ENCODE measurements around the gene CORO1A.
"Not testable (repeated sequence)": the region's sequence is repeated elsewhere in the genome, so short reads cannot be mapped to it uniquely, and the experiment has no call there.

Gene CORO1A

GRCh38 chr16:30151091-30151490 lies 32.3 kb upstream of the CORO1A start:
- TF ChIP-seq ZC3H10 (CRISPR knock-in tag; IDR thresholded peaks at IDR 0.05) = no peak

GRCh38 chr16:30152517-30152916 lies 30.9 kb upstream of the CORO1A start:
- TF ChIP-seq TOX (CRISPR knock-in tag; IDR thresholded peaks at IDR 0.05; ENCODE audit: borderline replicate concordance) = no peak
- no peak for ATAC-seq

More at GRCh38 chr16:30151091-30151490, 32.3 kb upstream of the CORO1A start:
- no peak for ATAC-seq

GRCh38 chr16:30155188-30155587 lies 28.2 kb upstream of the CORO1A start:
- ATAC-seq = no peak
- TF ChIP-seq ZFP30 (CRISPR knock-in tag; IDR thresholded peaks at IDR 0.05) = no peak
- TF ChIP-seq ZC3H10 (CRISPR knock-in tag; IDR thresholded peaks at IDR 0.05) = no peak
- TF ChIP-seq TCF4 (CRISPR knock-in tag; IDR thresholded peaks at IDR 0.05; ENCODE audit: borderline replicate concordance) = no peak
- TF ChIP-seq RARB (CRISPR knock-in tag; IDR thresholded peaks at IDR 0.05) = no peak
- no peak for TF ChIP-seq ISL1 (CRISPR knock-in tag; IDR thresholded peaks at IDR 0.05)
- no peak for TF ChIP-seq ZNF8 (CRISPR knock-in tag; IDR thresholded peaks at IDR 0.05)
- no peak for TF ChIP-seq PPARA (CRISPR knock-in tag; IDR thresholded peaks at IDR 0.05; ENCODE audit: borderline replicate concordance)
- TF ChIP-seq ESRRG (CRISPR knock-in tag; IDR thresholded peaks at IDR 0.05) = no peak
- TF ChIP-seq ZNF70 (CRISPR knock-in tag; IDR thresholded peaks at IDR 0.05) = no peak
- no peak for TF ChIP-seq TOX (CRISPR knock-in tag; IDR thresholded peaks at IDR 0.05; ENCODE audit: borderline replicate concordance)
- no peak for TF ChIP-seq ZFP3 (CRISPR knock-in tag; IDR thresholded peaks at IDR 0.05)
- no peak for TF ChIP-seq GLIS3 (CRISPR knock-in tag; IDR thresholded peaks at IDR 0.05)

GRCh38 chr16:30157214-30157613 lies 26.2 kb upstream of the CORO1A start:
- ATAC-seq = no peak
- no peak for TF ChIP-seq BACH2 (CRISPR knock-in tag; IDR thresholded peaks at IDR 0.05; ENCODE audit: borderline replicate concordance)
- no peak for TF ChIP-seq RARB (CRISPR knock-in tag; IDR thresholded peaks at IDR 0.05)
- no peak for TF ChIP-seq CSDC2 (CRISPR knock-in tag; IDR thresholded peaks at IDR 0.05)
- TF ChIP-seq SNAI2 (CRISPR knock-in tag; IDR thresholded peaks at IDR 0.05) = no peak
- no peak for TF ChIP-seq TOX (CRISPR knock-in tag; IDR thresholded peaks at IDR 0.05; ENCODE audit: borderline replicate concordance)
- TF ChIP-seq ISL1 (CRISPR knock-in tag; IDR thresholded peaks at IDR 0.05) = no peak
- no peak for TF ChIP-seq ZFP3 (CRISPR knock-in tag; IDR thresholded peaks at IDR 0.05)

- no peak for TF ChIP-seq ZC3H10 (CRISPR knock-in tag; IDR thresholded peaks at IDR 0.05)
- TF ChIP-seq TCF4 (CRISPR knock-in tag; IDR thresholded peaks at IDR 0.05; ENCODE audit: borderline replicate concordance) = no peak
- TF ChIP-seq GLIS3 (CRISPR knock-in tag; IDR thresholded peaks at IDR 0.05) = no peak
- no peak for TF ChIP-seq TOX (CRISPR knock-in tag; IDR thresholded peaks at IDR 0.05; ENCODE audit: borderline replicate concordance)
- no peak for TF ChIP-seq SNAI2 (CRISPR knock-in tag; IDR thresholded peaks at IDR 0.05)
- no peak for TF ChIP-seq ISL1 (CRISPR knock-in tag; IDR thresholded peaks at IDR 0.05)
- TF ChIP-seq OSR1 (CRISPR knock-in tag; IDR thresholded peaks at IDR 0.05) = no peak
- no peak for ATAC-seq
These were observed 19.9 kb upstream of the CORO1A start for GRCh38 chr16:30163538-30163937.

GRCh38 chr16:30166202-30166902 lies 17.1 kb upstream of the CORO1A start:
- ATAC-seq = no peak
- no peak for TF ChIP-seq TSHZ2 (CRISPR knock-in tag; IDR thresholded peaks at IDR 0.05)
- TF ChIP-seq OSR1 (CRISPR knock-in tag; IDR thresholded peaks at IDR 0.05) = no peak
- TF ChIP-seq ARNTL (CRISPR knock-in tag; IDR thresholded peaks at IDR 0.05; ENCODE audit: borderline replicate concordance, low read depth) = no peak
- TF ChIP-seq SNAI2 (CRISPR knock-in tag; IDR thresholded peaks at IDR 0.05) = no peak
- no peak for TF ChIP-seq BACH2 (CRISPR knock-in tag; IDR thresholded peaks at IDR 0.05; ENCODE audit: borderline replicate concordance)
- TF ChIP-seq GLIS3 (CRISPR knock-in tag; IDR thresholded peaks at IDR 0.05) = no peak
- no peak for TF ChIP-seq PPARA (CRISPR knock-in tag; IDR thresholded peaks at IDR 0.05; ENCODE audit: borderline replicate concordance)
- no peak for TF ChIP-seq ZNF8 (CRISPR knock-in tag; IDR thresholded peaks at IDR 0.05)
- no peak for TF ChIP-seq TCF4 (CRISPR knock-in tag; IDR thresholded peaks at IDR 0.05; ENCODE audit: borderline replicate concordance)
- no peak for TF ChIP-seq PATZ1 (CRISPR knock-in tag; IDR thresholded peaks at IDR 0.05; ENCODE audit: borderline replicate concordance)
- no peak for TF ChIP-seq ZNF565 (CRISPR knock-in tag; conservative IDR thresholded peaks at IDR 0.05; ENCODE audit: low read depth)

- not testable (repeated sequence) for ATAC-seq
These were observed 14.7 kb upstream of the CORO1A start for GRCh38 chr16:30168746-30169145.

- ATAC-seq = not testable (repeated sequence)
These were observed 14.0 kb upstream of the CORO1A start for GRCh38 chr16:30169416-30169815.

- ATAC-seq = not testable (repeated sequence)
These were observed 13.3 kb upstream of the CORO1A start for GRCh38 chr16:30170145-30170544.

Data from SK-N-SH treated with all-trans-retinoic acid at 6 μM for 48 hours (cell line).